GM06990 (cell line): ENCODE data around the gene TRPM8.

Experiments used
- DNase-seq: peaks from one replicate; pipeline ENCODE4 v3.0.0-alpha.2; 2011; ENCODE audit not compliant: insufficient read length; ENCODE audit errors: extremely low read depth
- H3K27me3 ChIP-seq: replicated peaks from 2 replicates; pipeline ENCODE4 v1.6.0; 2011; ENCODE audit warnings: low read length; ENCODE audit not compliant: control insufficient read depth, insufficient read depth
- H3K36me3 ChIP-seq: 2 replicates; pipeline ENCODE4 v1.5.1; 2011; ENCODE audit warnings: low read length; ENCODE audit not compliant: control insufficient read depth, insufficient read depth
- H3K4me3 ChIP-seq: replicated peaks from 2 replicates; pipeline ENCODE4 v1.5.1; 2011; ENCODE audit warnings: low read depth, mild to moderate bottlenecking, control low read depth, low read length
- TF ChIP-seq, protein P1 (sequence below): IDR thresholded peaks from 2 replicates; pipeline ENCODE4 v1.5.1; 2011; ENCODE audit warnings: low read length, control low read depth, mild to moderate bottlenecking, inconsistent platforms; ENCODE audit not compliant: insufficient read depth, poor library complexity, severe bottlenecking

The TRPM8 gene

DNA sequence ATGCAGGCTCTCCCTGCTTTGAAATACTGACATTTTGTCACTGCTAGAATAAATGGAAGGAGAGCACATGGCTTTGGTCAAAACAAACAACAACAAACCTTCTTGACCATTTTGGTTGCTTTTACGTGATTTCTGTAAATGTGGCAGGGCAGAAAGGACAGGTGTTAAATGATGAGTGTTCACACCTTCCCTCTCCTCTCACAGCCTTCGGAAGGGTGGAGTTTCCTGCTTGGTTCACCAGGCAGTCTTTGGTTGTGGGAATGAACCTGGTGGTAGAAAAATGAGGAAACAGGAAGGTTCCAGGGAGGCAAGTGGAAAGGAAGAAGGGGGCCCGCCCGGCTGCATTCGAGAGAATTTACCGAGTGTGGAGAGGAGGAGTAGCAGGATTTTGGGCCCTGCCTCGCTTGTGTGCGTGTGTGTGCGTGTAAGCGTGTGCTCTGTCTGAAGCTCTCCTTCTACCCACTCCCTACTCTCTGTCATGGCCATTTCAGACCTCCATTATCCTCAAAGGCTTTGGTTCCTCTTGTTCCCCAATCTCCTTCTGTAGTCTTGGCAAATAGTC, 109.6 kb downstream of the TRPM8 start:
- TF ChIP-seq, protein P1, sequence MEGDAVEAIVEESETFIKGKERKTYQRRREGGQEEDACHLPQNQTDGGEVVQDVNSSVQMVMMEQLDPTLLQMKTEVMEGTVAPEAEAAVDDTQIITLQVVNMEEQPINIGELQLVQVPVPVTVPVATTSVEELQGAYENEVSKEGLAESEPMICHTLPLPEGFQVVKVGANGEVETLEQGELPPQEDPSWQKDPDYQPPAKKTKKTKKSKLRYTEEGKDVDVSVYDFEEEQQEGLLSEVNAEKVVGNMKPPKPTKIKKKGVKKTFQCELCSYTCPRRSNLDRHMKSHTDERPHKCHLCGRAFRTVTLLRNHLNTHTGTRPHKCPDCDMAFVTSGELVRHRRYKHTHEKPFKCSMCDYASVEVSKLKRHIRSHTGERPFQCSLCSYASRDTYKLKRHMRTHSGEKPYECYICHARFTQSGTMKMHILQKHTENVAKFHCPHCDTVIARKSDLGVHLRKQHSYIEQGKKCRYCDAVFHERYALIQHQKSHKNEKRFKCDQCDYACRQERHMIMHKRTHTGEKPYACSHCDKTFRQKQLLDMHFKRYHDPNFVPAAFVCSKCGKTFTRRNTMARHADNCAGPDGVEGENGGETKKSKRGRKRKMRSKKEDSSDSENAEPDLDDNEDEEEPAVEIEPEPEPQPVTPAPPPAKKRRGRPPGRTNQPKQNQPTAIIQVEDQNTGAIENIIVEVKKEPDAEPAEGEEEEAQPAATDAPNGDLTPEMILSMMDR: no peak
- Histone ChIP-seq H3K36me3 (no peaks in the 10 kb centered on the region), H3K4me3 (no peak overlapping the region), H3K27me3 (peaks cover 1% of the 10 kb centered on the region)
- no peak for DNase-seq

DNA sequence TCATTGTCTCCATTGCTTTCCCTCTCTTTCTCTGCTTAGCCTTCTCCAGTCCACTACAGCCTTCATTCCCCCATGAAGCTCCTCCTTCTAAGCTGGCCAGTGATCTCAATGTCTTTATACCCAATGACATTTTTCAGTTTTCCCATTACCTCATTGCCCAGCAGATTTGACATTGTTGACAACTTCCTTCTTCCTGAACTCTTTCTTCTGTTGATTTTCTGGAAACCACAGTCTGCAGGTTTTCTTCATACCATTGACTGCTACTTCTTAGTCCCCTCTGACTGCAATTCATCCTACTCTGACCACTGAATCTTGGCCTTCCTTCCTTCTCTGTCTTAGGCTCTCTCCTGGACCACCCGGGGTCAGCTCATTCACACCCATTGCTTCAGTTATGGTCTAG, 110.5 kb downstream of the TRPM8 start:
- TF ChIP-seq, protein P1: no peak
- H3K27me3 ChIP-seq: peaks cover 1% of the 10 kb centered on the region
- no peak for DNase-seq
- H3K36me3 ChIP-seq: no peaks in the 10 kb centered on the region
- H3K4me3 ChIP-seq: no peak overlapping the region

DNA sequence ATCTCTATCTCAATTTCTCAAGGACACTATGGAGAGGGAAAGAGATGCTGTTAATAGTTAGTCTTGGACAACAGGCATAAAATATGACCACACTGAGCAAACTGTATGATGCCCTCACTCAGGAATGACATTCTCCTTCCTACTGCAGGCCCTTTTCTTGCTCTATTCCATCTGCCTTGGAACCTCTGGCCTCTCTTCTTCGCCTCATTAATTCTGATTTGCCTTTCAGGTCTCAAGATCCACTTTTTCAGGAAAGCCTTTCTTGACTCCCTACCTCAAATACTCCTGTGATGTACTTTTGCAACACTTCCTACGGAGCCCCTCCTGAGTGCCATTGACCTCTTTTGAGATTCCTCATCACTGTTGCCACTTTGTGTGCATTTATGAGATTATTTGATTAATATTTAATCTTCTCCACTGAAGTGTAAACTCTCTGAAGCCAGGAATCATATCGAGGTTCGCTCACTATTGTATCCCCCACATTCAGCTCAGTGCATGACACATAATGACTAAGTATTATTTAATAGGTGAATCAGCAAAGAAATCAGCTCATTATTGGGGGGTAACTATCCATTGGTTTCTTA, 112.1 kb downstream of the TRPM8 start:
- TF ChIP-seq, protein P1: no peak
- no peak for DNase-seq
- Histone ChIP-seq H3K36me3 (no peaks in the 10 kb centered on the region), H3K27me3 (peaks cover 1% of the 10 kb centered on the region), H3K4me3 (no peak overlapping the region)

DNA sequence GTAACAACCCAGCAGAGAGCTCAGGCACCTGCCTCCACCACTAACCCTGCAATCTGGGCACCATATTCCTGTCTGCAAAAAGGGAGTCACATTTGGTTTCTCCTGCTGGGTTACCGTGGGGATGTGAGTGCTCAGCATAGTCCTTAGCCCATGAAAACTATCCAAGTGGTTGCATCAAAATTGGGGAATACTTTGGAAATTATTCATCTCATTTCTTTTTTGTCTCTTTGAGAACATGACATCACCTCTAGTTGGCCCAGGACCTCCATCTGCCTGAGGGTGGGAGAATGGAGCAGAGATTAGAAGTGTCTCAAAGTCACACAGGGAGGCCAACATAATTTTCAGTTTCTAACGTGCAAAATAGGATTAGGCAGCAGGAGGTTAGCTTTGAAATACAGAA, 114.0 kb downstream of the TRPM8 start:
- H3K4me3 ChIP-seq: no peak overlapping the region
- TF ChIP-seq, protein P1: no peak
- no peak for DNase-seq
- no peaks in the 10 kb centered on the region for H3K36me3 ChIP-seq
- H3K27me3 ChIP-seq: peaks cover 1% of the 10 kb centered on the region

DNA sequence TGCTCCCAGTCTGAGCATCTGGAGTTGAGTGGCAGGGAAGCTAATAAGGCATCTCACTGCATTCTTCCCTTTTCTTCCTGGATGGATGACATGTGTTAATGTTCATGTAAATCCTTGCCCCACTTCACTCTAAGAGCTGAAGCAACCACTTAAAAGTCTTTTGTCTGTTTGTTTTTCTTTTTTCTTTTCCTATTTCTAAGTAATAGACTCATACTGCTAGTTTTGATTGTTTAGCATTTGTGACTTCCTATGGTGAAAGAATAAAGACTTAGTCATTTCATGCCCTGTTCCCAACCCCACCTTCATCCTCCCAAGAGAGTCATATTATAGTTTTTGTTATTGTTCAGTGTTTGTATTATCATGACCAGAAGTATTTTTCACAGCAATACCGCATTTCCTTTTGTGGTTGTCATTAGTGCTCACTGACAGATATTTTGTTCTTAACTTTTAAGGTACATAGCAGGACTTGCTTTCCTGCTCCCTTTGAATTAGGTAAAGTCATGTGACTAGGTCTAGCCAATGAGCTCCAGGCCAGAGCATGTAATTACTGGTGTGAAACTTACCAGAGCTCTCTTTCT, 115.2 kb downstream of the TRPM8 start:
- no peak for DNase-seq
- TF ChIP-seq, protein P1: no peak
- Histone ChIP-seq H3K4me3 (no peak overlapping the region), H3K36me3 (no peaks in the 10 kb centered on the region), H3K27me3 (peaks cover 1% of the 10 kb centered on the region; the same call in 1 of the 2 replicates)

DNA sequence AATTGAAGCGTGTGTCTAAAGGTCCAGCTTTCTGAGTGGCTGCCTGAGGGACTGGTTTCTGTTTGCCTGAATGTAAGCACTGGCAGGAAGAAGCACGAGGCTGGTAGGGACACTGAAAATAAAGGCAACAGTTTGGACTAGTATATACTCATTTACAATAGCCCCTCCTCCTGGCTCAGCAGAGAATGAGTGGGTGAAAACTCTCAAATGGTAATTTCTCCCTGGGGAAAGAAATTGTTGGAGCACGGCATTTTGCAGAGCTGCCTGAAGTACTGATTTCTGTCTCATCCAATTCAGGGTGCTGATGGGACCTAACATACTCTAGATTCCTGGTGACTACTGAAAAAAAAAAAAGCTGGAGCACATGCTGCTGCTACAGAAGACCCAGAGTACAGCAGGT, 116.0 kb downstream of the TRPM8 start:
- Histone ChIP-seq H3K36me3 (no peaks in the 10 kb centered on the region), H3K4me3 (no peak overlapping the region), H3K27me3 (peaks cover 1% of the 10 kb centered on the region; the same call in 1 of the 2 replicates)
- DNase-seq: no peak
- TF ChIP-seq, protein P1: no peak
